Activated CD4-positive, CD25-positive, alpha-beta regulatory T cell treated with anti-CD3 and anti-CD28 coated beads, Interleukin-2, amount 50 U/mL, for 72 hours (primary cell): ENCODE results near the gene DOCK4.
"Not testable (repeated sequence)": the region's sequence is repeated elsewhere in the genome, so short reads cannot be mapped to it uniquely, and the experiment has no call there.

Experiments
- DNase-seq: peaks from one replicate; pipeline ENCODE4 v3.0.0; 2021

The DOCK4 gene

GRCh38 chr7:111920329-111920728, 285.9 kb downstream of the DOCK4 start:
- no peak for DNase-seq

GRCh38 chr7:111919631-111920179, 286.5 kb downstream of the DOCK4 start:
- DNase-seq, result no peak

GRCh38 chr7:111919164-111919563, 287.0 kb downstream of the DOCK4 start:
- DNase-seq, result no peak

GRCh38 chr7:111918461-111918860, 287.7 kb downstream of the DOCK4 start:
- no peak for DNase-seq

- DNase-seq, result not testable (repeated sequence)
Observed at GRCh38 chr7:111917404-111917803, 288.8 kb downstream of the DOCK4 start.

GRCh38 chr7:111914291-111914690, 291.9 kb downstream of the DOCK4 start:
- DNase-seq, result no peak

- DNase-seq, result no peak
Observed at GRCh38 chr7:111911166-111911961, 294.8 kb downstream of the DOCK4 start.

GRCh38 chr7:111910656-111911055, 295.5 kb downstream of the DOCK4 start:
- no peak for DNase-seq

GRCh38 chr7:111908673-111909072, 297.5 kb downstream of the DOCK4 start:
- not testable (repeated sequence) for DNase-seq

- DNase-seq, result no peak
Observed at GRCh38 chr7:111903797-111904196, 302.4 kb downstream of the DOCK4 start.

- no peak for DNase-seq
Observed at GRCh38 chr7:111903016-111903415, 303.2 kb downstream of the DOCK4 start.

- no peak for DNase-seq
Observed at GRCh38 chr7:111900283-111900682, 305.9 kb downstream of the DOCK4 start.

- no peak for DNase-seq
Observed at GRCh38 chr7:111895049-111895448, 311.1 kb downstream of the DOCK4 start.

- no peak for DNase-seq
Observed at GRCh38 chr7:111894518-111894917, 311.7 kb downstream of the DOCK4 start.

GRCh38 chr7:111893190-111893589, 313.0 kb downstream of the DOCK4 start:
- DNase-seq, result no peak

- DNase-seq, result no peak
Observed at GRCh38 chr7:111892588-111892987, 313.6 kb downstream of the DOCK4 start.

- no peak for DNase-seq
Observed at GRCh38 chr7:111887734-111888133, 318.5 kb downstream of the DOCK4 start.

GRCh38 chr7:111886233-111886632, 320.0 kb downstream of the DOCK4 start:
- DNase-seq, result no peak

GRCh38 chr7:111883241-111883640, 323.0 kb downstream of the DOCK4 start:
- DNase-seq, result no peak

GRCh38 chr7:111878785-111879184, 327.4 kb downstream of the DOCK4 start:
- no peak for DNase-seq

GRCh38 chr7:111877931-111878330, 328.3 kb downstream of the DOCK4 start:
- DNase-seq, result no peak

- no peak for DNase-seq
Observed at GRCh38 chr7:111873963-111874690, 332.1 kb downstream of the DOCK4 start.

GRCh38 chr7:111873326-111873646, 332.9 kb downstream of the DOCK4 start:
- DNase-seq, result no peak
